ENCODE results near the gene CYP3A7. TPM values are rescaled to one million over a fixed set of nuclear protein-coding genes. Genes with fewer than 3 reads are reported as not detected.
"Not testable (repeated sequence)": the region's sequence is repeated elsewhere in the genome, so short reads cannot be mapped to it uniquely, and the experiment has no call there.

CYP3A7 gene
- total RNA-seq, 2 experiments from 2014 or later = not detected

DNA sequence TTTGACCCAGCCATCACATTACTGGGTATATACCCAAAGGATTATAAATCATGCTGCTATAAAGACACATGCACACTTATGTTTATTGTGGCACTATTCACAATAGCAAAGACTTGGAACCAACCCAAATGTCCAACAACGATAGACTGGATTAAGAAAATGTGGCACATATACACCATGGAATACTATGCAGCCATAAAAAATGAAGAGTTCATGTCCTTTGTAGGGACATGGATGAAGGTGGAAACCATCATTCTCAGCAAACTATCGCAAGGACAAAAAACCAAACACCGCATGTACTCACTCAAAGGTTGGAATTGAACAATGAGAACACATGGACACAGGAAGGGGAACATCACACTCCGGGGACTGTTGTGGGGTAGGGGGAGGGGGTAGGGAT is 44.1 kb downstream of the CYP3A7 start:
- H3K36me3 ChIP-seq (ENCODE audit: insufficient read depth, low read length); DNase-seq; ATAC-seq (ENCODE audit: poor library complexity); POLR2A ChIA-PET; H3K9me3 ChIP-seq (ENCODE audit: control insufficient read depth in 1 of 2, insufficient read depth in 1 of 2, low read length in 2 of 2); H3K9me3 Mint-ChIP-seq; H3K27ac ChIP-seq (ENCODE audit: low read depth in 1 of 2, low read length in 2 of 2); H3K27me3 Mint-ChIP-seq; intact Hi-C loops (cut with DNase I, micrococcal nuclease); H3K27me3 ChIP-seq (ENCODE audit: control insufficient read depth in 1 of 2, insufficient read depth in 2 of 2, low read length in 2 of 2); H3K36me3 Mint-ChIP-seq (ENCODE audit: low read depth); H3K27ac Mint-ChIP-seq; H3K4me3 ChIP-seq (ENCODE audit: low read length); H3K4me1 ChIP-seq (ENCODE audit: insufficient read depth, low read length); CTCF ChIA-PET; H3K4me3 Mint-ChIP-seq: not testable (repeated sequence)
- peaks cover 21% of the 10 kb centered on the region for H3K4me1 Mint-ChIP-seq (ENCODE audit: low read depth)

DNA sequence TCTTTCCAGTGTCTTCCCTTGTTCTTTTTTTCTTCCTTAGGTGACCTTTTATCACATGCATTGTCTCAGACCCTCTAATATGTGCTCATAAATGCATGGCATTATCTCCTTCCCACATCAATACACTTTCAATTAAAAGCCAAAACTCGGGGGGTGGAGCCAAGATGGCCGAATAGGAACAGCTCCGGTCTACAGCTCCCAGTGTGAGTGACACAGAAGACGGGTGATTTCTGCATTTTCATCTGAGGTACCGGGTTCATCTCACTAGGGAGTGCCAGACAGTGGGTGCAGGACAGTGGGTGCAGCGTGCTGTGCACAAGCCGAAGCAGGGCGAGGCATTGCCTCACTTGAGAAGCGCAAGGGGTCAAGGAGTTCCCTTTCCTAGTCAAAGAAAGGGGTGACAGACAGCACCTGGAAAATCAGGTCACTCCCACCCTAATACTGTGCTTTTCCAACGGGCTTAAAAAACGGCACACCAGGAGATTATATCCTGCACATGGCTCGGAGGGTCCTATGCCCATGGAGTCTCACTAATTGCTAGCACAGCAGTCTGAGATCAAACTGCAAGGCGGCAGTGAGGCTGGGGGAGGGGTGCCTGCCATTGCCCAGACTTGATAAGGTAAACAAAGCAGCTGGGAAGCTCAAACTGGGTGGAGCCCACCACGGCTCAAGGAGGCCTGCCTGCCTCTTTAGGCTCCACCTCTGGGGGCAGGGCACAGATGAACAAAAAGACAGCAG is 49.0 kb downstream of the CYP3A7 start:
- H3K9me3 ChIP-seq (ENCODE audit: control insufficient read depth in 1 of 2, insufficient read depth in 1 of 2, low read length in 2 of 2); ATAC-seq (ENCODE audit: poor library complexity); H3K27me3 Mint-ChIP-seq: not testable (repeated sequence)

DNA sequence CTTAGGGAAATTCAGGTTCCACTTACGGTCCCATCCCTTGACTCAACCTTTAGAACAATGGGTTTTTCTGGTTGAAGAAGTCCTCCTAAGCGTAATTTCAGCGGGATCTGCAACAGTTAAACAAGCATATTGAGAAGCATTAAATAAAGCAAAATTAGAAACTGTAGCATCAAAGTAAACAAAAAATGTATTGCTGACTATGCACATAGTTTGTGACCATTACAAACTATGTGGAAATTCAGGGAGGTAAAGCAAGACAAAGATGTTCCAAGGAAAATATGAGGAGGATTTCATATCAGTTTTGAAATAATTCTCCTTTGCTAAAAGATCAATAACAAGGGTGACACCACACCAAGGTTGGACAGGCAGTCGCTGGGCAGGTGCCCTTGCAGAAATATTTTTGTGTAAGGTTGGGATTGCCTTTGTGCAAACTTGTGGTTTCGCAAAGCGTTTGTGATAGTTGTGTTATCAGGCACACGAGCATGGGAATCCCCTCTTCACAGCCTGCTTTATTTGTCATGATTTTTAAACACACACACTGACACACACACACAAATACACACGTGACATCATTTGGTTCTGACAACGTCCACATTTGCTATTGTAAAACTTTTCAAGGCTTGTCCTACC is 49.8 kb downstream of the CYP3A7 start:
- Mint-ChIP-seq H3K36me3 (ENCODE audit: low read depth) (peaks cover 9% of the 10 kb centered on the region), H3K4me1 (ENCODE audit: low read depth) (no peaks in the 10 kb centered on the region), H3K27ac (no peak overlapping the region), H3K4me3 (no peak overlapping the region), H3K9me3 (no peaks in the 10 kb centered on the region), H3K27me3 (peaks cover 7% of the 10 kb centered on the region)
- Histone ChIP-seq H3K4me1 (ENCODE audit: insufficient read depth, low read length) (no peaks in the 10 kb centered on the region), H3K9me3 (ENCODE audit: control insufficient read depth in 1 of 2, insufficient read depth in 1 of 2, low read length in 2 of 2) (no peaks in the 10 kb centered on the region), H3K27me3 (ENCODE audit: control insufficient read depth in 1 of 2, insufficient read depth in 2 of 2, low read length in 2 of 2) (no peaks in the 10 kb centered on the region), H3K4me3 (ENCODE audit: low read length) (no peak overlapping the region), H3K27ac (ENCODE audit: low read depth in 1 of 2, low read length in 2 of 2) (no peak overlapping the region), H3K36me3 (ENCODE audit: insufficient read depth, low read length) (no peaks in the 10 kb centered on the region)
- CTCF ChIA-PET = no interaction called here
- intact Hi-C loops (cut with DNase I, micrococcal nuclease) = no loop called here
- TF ChIP-seq, protein P1, sequence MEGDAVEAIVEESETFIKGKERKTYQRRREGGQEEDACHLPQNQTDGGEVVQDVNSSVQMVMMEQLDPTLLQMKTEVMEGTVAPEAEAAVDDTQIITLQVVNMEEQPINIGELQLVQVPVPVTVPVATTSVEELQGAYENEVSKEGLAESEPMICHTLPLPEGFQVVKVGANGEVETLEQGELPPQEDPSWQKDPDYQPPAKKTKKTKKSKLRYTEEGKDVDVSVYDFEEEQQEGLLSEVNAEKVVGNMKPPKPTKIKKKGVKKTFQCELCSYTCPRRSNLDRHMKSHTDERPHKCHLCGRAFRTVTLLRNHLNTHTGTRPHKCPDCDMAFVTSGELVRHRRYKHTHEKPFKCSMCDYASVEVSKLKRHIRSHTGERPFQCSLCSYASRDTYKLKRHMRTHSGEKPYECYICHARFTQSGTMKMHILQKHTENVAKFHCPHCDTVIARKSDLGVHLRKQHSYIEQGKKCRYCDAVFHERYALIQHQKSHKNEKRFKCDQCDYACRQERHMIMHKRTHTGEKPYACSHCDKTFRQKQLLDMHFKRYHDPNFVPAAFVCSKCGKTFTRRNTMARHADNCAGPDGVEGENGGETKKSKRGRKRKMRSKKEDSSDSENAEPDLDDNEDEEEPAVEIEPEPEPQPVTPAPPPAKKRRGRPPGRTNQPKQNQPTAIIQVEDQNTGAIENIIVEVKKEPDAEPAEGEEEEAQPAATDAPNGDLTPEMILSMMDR (IDR thresholded peaks at IDR 0.05) = no peak
- ATAC-seq (ENCODE audit: poor library complexity) (no peak), DNase-seq (no peak)
- POLR2A ChIA-PET = no interaction called here

More for the DNA sequence above, 49.0 kb downstream of the CYP3A7 start:
- H3K4me3 Mint-ChIP-seq; POLR2A ChIA-PET; H3K4me1 ChIP-seq (ENCODE audit: insufficient read depth, low read length); intact Hi-C loops (cut with DNase I, micrococcal nuclease); H3K9me3 Mint-ChIP-seq; H3K4me3 ChIP-seq (ENCODE audit: low read length); CTCF ChIA-PET; H3K27ac ChIP-seq (ENCODE audit: low read depth in 1 of 2, low read length in 2 of 2); H3K36me3 Mint-ChIP-seq (ENCODE audit: low read depth); H3K4me1 Mint-ChIP-seq (ENCODE audit: low read depth); H3K27ac Mint-ChIP-seq; H3K27me3 ChIP-seq (ENCODE audit: control insufficient read depth in 1 of 2, insufficient read depth in 2 of 2, low read length in 2 of 2); H3K36me3 ChIP-seq (ENCODE audit: insufficient read depth, low read length); DNase-seq: not testable (repeated sequence)

DNA sequence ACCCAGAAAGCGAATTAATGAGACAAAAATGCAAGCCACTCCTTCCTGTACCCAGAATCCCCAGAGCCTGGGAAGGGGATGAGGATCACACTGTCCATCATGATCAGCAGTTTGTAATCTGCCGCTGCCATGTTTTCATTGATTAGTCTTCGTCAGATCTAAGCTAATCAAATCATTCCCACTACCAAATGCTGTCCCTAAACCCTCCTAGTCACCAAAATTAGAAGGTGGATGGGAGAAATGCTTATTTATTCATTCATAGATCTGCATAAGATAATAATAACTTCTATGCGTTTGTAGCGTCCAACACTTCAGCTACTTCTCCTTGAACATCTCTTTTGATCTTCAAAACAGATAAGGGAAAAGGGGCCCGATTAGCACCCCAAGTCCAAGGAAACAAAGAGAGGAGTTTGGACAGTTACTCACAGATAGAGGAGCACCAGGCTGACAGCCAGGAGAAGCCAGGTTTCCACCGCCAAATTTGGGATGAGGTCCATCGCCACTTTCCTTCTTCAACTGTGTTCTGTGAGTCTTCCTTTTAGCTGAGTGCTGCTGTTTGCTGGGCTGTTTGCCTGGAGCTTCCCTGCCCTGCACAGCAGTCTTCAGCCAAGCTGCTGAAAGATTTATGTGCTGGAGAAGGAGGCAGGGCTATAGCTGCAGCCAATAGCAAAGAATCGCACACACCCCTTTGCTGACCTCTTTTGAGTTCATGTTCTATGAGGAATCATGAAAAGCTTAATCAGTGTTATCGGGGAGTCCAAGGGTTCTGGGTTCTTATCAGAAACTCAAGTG is 55.4 kb downstream of the CYP3A7 start, which contains the start of gene CYP3A5:
Gene CYP3A5 (minus strand): TSS at position 597 of the 792 bp plus-strand sequence. CDS start 100 bp downstream, at position 497.
- no peak for DNase-seq
- POLR2A ChIA-PET = no interaction called here
- peaks cover 22% of the 10 kb centered on the region for H3K4me1 Mint-ChIP-seq (ENCODE audit: low read depth)
- no peak within 1 kb of the TSS for H3K4me3 ChIP-seq (ENCODE audit: low read length)
- peaks cover 4% of the 10 kb centered on the region for H3K4me1 ChIP-seq (ENCODE audit: insufficient read depth, low read length)
- ATAC-seq (ENCODE audit: poor library complexity) = no peak
- intact Hi-C loops (cut with DNase I, micrococcal nuclease) = no loop called here
- H3K4me3 Mint-ChIP-seq = no peak within 1 kb of the TSS
- no peak within 1 kb of the TSS for H3K27ac Mint-ChIP-seq
- H3K27me3 Mint-ChIP-seq = peaks cover 7% of the 10 kb centered on the region
- H3K27ac ChIP-seq (ENCODE audit: low read depth in 1 of 2, low read length in 2 of 2) = no peak within 1 kb of the TSS
- H3K36me3 ChIP-seq (ENCODE audit: insufficient read depth, low read length) = no peaks in the 10 kb centered on the region
- H3K27me3 ChIP-seq (ENCODE audit: control insufficient read depth in 1 of 2, insufficient read depth in 2 of 2, low read length in 2 of 2) = no peaks in the 10 kb centered on the region
- TF ChIP-seq, protein P1 (IDR thresholded peaks at IDR 0.05) = no peak
- H3K9me3 ChIP-seq (ENCODE audit: control insufficient read depth in 1 of 2, insufficient read depth in 1 of 2, low read length in 2 of 2) = no peaks in the 10 kb centered on the region
- H3K9me3 Mint-ChIP-seq = no peaks in the 10 kb centered on the region
- peaks cover 9% of the 10 kb centered on the region for H3K36me3 Mint-ChIP-seq (ENCODE audit: low read depth)
- CTCF ChIA-PET = no interaction called here

All from CD4-positive, alpha-beta T cell (primary cell).